ENCODE measurements around the gene ANKRD33B.

Gene ANKRD33B

GRCh38 chr5:10579536-10580521 lies 16.0 kb downstream of the ANKRD33B start:
- no peak for DNase-seq (ENCODE audit: low read depth)

GRCh38 chr5:10580531-10581423 lies 16.9 kb downstream of the ANKRD33B start:
- DNase-seq (ENCODE audit: low read depth): no peak

- DNase-seq (ENCODE audit: low read depth): no peak
Observed at GRCh38 chr5:10581424-10581748, 17.5 kb downstream of the ANKRD33B start.

- no peak for DNase-seq (ENCODE audit: low read depth)
Observed at GRCh38 chr5:10581867-10582511, 18.1 kb downstream of the ANKRD33B start.

- DNase-seq (ENCODE audit: low read depth): no peak
Observed at GRCh38 chr5:10582512-10582897, 18.6 kb downstream of the ANKRD33B start.

- no peak for DNase-seq (ENCODE audit: low read depth)
Observed at GRCh38 chr5:10583663-10584572, 20.0 kb downstream of the ANKRD33B start.

GRCh38 chr5:10584714-10585517 lies 21.0 kb downstream of the ANKRD33B start:
- no peak for DNase-seq (ENCODE audit: low read depth)

- no peak for DNase-seq (ENCODE audit: low read depth)
Observed at GRCh38 chr5:10585518-10585915, 21.6 kb downstream of the ANKRD33B start.

GRCh38 chr5:10586008-10586407 lies 22.1 kb downstream of the ANKRD33B start:
- no peak for DNase-seq (ENCODE audit: low read depth)

GRCh38 chr5:10586555-10586954 lies 22.7 kb downstream of the ANKRD33B start:
- DNase-seq (ENCODE audit: low read depth): no peak

- DNase-seq (ENCODE audit: low read depth): no peak
Observed at GRCh38 chr5:10588109-10588775, 24.4 kb downstream of the ANKRD33B start.

GRCh38 chr5:10588779-10589447 lies 25.0 kb downstream of the ANKRD33B start:
- no peak for DNase-seq (ENCODE audit: low read depth)

GRCh38 chr5:10590226-10590999 lies 26.5 kb downstream of the ANKRD33B start:
- no peak for DNase-seq (ENCODE audit: low read depth)

GRCh38 chr5:10591159-10591558 lies 27.3 kb downstream of the ANKRD33B start:
- no peak for DNase-seq (ENCODE audit: low read depth)

GRCh38 chr5:10591966-10592365 lies 28.1 kb downstream of the ANKRD33B start:
- DNase-seq (ENCODE audit: low read depth): no peak

- no peak for DNase-seq (ENCODE audit: low read depth)
Observed at GRCh38 chr5:10592601-10593000, 28.7 kb downstream of the ANKRD33B start.

GRCh38 chr5:10593531-10594181 lies 29.8 kb downstream of the ANKRD33B start:
- no peak for DNase-seq (ENCODE audit: low read depth)
